Bronchial epithelial cell (primary cell): ENCODE data around the gene RNF166. TPM values are rescaled to one million over a fixed set of nuclear protein-coding genes. Genes with fewer than 3 reads are reported as not detected.

Source experiments
- DNase-seq: peaks from one replicate; pipeline ENCODE4 v3.0.0-alpha.2; 2010; ENCODE audit warnings: low read depth
- FAIRE-seq: peaks from 2 replicates; lab custom pipeline; 2011; peaks lifted over from hg19 to GRCh38; lab: Jason Lieb, UNC
- H3K27me3 ChIP-seq: 2 replicates; pipeline ENCODE4 v1.5.1; 2011; ENCODE audit warnings: low read length; ENCODE audit not compliant: control insufficient read depth, insufficient read depth
- H3K36me3 ChIP-seq: 2 replicates; pipeline ENCODE4 v1.5.1; 2011; ENCODE audit warnings: low read length; ENCODE audit not compliant: control insufficient read depth, insufficient read depth
- H3K4me3 ChIP-seq: 2 replicates; pipeline ENCODE4 v1.5.1; 2011; ENCODE audit warnings: mild to moderate bottlenecking, low read depth, low read length, control low read depth
- total RNA-seq: library from RNA; depleted of rRNA; stranded (reverse); fragments of >200 nt; gene quantifications from 2 replicates; pipeline ENCODE4 v1.2.1, GENCODE V29; 2014
- TF ChIP-seq, protein P1 (sequence below): IDR thresholded peaks from 2 replicates; pipeline ENCODE4 v1.5.1; 2011; ENCODE audit warnings: mild to moderate bottlenecking, moderate library complexity, low read length, control low read depth, inconsistent platforms; ENCODE audit not compliant: insufficient read depth, severe bottlenecking

RNF166 gene
- total RNA-seq, 1 donor from 2014 or later = 9.7 TPM

DNA sequence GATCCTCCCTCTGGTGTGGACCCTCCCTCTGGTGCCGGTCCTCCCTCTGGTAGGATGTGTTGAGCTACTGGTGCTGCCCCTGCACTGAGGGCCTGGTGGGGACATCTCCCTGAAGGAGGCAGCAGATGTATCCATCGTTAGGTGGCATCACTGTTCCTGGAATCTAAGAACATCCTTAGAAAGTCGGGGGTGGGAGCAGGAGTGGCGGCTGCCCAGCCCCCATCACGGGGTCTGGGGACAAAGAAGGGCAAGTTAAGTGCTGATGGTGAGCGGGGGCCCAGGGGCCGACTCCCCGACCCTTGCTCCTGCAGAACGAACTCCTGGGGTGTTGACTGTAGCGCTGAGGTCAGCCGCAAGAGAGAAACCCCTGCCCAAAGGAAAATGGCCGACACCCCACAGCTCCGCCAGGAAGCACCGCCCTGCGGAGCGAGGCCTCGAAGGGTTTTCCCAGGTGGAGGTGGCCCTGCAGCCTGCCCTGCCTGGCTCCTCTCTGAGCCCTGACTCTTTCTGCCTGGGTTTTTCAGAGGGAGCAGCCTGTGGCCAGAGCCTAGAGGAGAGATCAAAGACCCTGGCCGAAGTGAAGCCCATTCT is 5.6 kb upstream of the RNF166 start:
- Histone ChIP-seq H3K36me3 (peaks cover 16% of the 10 kb centered on the region), H3K4me3 (no peak overlapping the region), H3K27me3 (no peaks in the 10 kb centered on the region)
- no peak for DNase-seq
- FAIRE-seq = no peak
- TF ChIP-seq, protein P1, sequence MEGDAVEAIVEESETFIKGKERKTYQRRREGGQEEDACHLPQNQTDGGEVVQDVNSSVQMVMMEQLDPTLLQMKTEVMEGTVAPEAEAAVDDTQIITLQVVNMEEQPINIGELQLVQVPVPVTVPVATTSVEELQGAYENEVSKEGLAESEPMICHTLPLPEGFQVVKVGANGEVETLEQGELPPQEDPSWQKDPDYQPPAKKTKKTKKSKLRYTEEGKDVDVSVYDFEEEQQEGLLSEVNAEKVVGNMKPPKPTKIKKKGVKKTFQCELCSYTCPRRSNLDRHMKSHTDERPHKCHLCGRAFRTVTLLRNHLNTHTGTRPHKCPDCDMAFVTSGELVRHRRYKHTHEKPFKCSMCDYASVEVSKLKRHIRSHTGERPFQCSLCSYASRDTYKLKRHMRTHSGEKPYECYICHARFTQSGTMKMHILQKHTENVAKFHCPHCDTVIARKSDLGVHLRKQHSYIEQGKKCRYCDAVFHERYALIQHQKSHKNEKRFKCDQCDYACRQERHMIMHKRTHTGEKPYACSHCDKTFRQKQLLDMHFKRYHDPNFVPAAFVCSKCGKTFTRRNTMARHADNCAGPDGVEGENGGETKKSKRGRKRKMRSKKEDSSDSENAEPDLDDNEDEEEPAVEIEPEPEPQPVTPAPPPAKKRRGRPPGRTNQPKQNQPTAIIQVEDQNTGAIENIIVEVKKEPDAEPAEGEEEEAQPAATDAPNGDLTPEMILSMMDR = no peak

DNA sequence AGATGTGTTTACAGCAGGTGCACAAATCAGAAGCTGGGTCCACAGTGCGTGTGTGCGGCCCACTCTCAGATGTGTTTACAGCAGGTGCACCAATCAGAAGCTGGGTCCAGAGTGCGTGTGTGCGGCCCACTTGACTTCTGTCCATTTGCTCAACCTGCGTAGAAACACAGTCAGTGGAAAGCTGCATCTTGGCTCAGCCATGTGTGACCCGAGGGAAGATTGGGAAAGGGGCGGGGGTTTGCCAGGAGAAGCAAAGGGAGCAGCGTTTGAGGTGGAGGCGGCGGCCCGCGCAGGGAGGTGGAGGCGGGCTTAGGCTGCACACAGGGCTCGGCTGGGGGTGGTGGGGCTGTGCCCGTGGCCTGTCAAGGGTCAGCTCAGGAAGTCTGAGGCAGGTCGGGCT is 4.3 kb upstream of the RNF166 start:
- Histone ChIP-seq H3K27me3 (no peaks in the 10 kb centered on the region), H3K4me3 (no peak overlapping the region), H3K36me3 (peaks cover 13% of the 10 kb centered on the region)
- no peak for DNase-seq
- TF ChIP-seq, protein P1 = no peak
- peak; percentile 32 for FAIRE-seq

DNA sequence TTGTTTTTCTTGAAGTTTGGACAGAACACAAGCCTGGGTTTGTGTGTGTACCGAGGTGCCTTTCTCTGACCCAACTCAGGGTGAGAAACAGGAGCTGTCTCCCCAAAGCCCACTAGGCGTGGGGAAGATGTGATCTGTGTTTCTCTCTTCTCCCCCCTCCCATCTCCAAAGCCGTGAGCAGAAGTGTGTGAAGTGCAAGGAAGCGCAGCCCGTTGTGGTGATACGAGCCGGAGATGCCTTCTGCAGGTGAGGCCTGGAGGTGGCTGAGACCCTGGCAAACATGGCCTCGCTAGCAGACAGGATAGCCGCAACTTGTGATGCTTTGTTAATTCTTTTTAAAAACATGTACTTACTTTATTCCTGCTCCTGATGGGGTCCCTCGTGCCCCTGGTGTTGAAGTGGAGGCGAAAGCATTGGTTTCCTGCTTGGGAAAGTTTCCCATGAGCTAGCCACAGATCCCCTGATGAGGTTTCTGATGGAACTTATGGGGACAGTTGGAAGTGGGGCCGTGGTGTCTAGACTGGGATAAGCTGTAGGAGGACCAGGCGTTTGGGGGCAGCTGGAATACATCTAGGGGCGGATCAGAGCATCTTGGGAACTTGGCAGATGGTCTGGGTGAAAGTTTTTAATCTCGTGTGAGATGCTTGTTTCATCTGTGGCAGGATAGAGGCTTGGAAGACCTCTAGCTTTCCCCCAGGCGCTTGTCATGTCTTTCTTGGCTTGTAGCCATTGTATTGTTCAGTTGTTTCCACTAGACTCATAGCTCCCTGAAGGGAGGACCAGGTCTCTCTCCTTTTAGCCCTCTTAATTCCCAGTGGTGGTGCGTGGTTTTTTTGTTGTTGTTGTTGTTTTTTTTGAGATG is 988 bp upstream of the RNF166 start:
- no peak for FAIRE-seq
- TF ChIP-seq, protein P1 = no peak
- peak overlapping the region; percentile 99 for H3K4me3 ChIP-seq
- DNase-seq = no peak
- H3K27me3 ChIP-seq = no peaks in the 10 kb centered on the region
- H3K36me3 ChIP-seq = peaks cover 6% of the 10 kb centered on the region

DNA sequence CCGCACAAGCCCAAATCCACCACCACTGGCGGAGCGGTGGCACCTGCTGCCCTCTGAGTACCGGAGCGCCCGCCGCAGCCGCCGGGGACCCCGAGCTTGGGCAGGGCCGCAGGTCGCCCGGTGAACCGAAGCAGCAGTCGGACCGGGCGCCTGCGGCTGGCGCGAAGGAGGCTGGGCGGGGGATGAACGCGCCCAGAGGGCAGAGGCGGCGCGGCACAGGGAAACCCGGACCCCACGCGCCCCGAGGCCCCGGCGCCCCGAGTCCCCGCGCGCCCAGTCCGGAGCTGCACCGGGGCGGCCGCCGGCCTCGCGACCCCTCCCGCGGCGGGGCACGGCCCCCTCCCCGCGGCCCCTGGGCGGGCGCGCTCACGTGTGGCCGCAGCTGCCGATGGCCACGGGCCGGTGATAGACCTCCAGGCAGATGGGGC is 393 bp downstream of the RNF166 start:
- FAIRE-seq (no peak), DNase-seq (no peak)
- TF ChIP-seq, protein P1 = no peak
- no peaks in the 10 kb centered on the region for H3K27me3 ChIP-seq
- H3K36me3 ChIP-seq = peaks cover 6% of the 10 kb centered on the region
- peak overlapping the region; percentile 99 for H3K4me3 ChIP-seq

DNA sequence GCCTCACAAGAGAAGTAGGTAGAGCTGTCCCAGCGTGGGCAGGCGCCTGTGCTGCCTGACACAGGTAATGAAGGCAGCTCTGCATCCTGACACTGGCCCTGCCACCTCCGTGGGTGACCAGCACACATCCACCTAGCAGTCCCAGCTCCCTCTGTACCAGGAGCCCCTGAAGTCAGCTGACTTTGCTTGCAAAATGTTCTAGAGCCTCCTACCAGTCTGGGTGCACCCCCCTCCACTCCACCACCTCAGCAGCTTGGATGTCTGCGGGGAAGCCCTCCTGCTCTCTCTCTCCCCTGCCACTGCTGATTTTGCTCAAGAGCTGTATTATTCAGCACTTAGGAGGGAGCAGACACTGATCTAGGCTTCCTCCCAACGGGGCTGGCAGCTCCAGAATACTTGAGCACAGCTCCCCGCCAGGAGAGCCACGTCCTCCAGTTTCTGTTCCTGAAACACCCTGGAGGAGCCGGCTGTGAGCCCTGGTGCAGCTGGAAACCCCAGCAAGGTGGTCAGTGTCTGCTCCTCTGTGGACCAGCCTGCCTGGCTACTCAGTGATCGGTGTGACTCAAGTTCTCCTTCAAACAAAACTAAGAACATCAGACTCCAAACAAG is 1.0 kb downstream of the RNF166 start:
- no peak for FAIRE-seq
- peak overlapping the region; percentile 99 for H3K4me3 ChIP-seq
- TF ChIP-seq, protein P1 = no peak
- H3K27me3 ChIP-seq = no peaks in the 10 kb centered on the region
- H3K36me3 ChIP-seq = peaks cover 6% of the 10 kb centered on the region
- DNase-seq = no peak
